RWPE1 (cell line): ENCODE results near the gene USP26.

Experiments
- CTCF ChIA-PET: fragments of 350-600 bp; sonication (Branson Sonifier 250); formaldehyde crosslinking; extraction: SDS; loops from one replicate; lab custom pipeline; 2021; lab: Yijun Ruan, JAX
- POLR2A ChIA-PET: fragments of 400-600 bp; formaldehyde crosslinking; extraction: SDS; loops from one replicate; lab custom pipeline; 2020; ENCODE audit warnings: antibody characterized with exemption; ENCODE audit not compliant: low non-redundant PET; lab: Yijun Ruan, JAX
- DNase-seq: peaks from one replicate; pipeline ENCODE4 v3.0.0; 2012; ENCODE audit warnings: low spot score
- H3K27ac ChIP-seq: fragments of 450-650 bp; 2 replicates; pipeline ENCODE4 v1.5.1; 2017
- TF ChIP-seq, protein P1 (sequence below): fragments of 450-650 bp; conservative IDR thresholded peaks from 2 replicates; pipeline ENCODE4 v1.5.1; 2017; ENCODE audit warnings: low read depth, mild to moderate bottlenecking

Gene USP26

DNA sequence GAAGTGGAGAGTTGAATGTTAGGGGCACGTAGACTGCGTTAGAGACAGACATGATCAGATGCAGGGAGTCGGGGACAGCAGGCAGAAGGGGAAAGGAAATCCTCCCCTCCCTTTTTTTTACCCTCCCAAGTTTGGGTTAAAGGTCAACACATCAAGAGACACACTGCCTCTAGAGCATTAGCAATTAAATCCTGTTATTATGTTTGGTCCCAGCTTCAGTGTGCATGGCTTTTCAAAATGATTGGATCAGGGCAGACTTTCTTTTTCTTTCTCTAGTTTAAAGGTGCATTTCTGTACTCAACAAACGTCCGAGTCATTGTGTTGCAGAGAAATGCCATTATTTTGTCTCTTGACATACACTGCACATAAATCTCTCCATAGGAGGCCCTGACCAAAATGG, 63.9 kb downstream of the USP26 start:
- ChIA-PET CTCF (no interaction called here), POLR2A (no interaction called here)
- no peak for DNase-seq
- TF ChIP-seq, protein P1, sequence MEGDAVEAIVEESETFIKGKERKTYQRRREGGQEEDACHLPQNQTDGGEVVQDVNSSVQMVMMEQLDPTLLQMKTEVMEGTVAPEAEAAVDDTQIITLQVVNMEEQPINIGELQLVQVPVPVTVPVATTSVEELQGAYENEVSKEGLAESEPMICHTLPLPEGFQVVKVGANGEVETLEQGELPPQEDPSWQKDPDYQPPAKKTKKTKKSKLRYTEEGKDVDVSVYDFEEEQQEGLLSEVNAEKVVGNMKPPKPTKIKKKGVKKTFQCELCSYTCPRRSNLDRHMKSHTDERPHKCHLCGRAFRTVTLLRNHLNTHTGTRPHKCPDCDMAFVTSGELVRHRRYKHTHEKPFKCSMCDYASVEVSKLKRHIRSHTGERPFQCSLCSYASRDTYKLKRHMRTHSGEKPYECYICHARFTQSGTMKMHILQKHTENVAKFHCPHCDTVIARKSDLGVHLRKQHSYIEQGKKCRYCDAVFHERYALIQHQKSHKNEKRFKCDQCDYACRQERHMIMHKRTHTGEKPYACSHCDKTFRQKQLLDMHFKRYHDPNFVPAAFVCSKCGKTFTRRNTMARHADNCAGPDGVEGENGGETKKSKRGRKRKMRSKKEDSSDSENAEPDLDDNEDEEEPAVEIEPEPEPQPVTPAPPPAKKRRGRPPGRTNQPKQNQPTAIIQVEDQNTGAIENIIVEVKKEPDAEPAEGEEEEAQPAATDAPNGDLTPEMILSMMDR = no peak
- no peak overlapping the region for H3K27ac ChIP-seq

DNA sequence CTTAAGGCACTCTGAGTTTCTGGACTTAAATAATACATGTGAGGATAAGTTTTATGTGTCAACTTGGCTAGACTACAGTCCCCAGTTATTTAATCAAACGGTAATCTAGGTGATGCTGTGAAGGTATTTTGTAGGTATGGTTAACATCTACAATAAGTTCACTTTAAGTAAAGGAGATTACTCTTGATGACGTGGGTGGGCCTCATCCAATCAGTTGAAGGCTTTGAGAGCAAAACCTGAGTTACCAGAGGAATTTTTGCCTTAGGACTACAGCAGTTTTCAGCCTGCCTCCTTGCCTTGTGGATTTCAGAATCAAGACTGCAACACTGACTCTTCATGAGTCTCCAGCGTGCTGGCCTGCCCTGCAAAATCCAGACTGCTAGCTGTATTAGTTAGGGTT, 78.7 kb downstream of the USP26 start:
- DNase-seq = no peak
- POLR2A ChIA-PET = no interaction called here
- CTCF ChIA-PET = no interaction called here
- no peak overlapping the region for H3K27ac ChIP-seq
- TF ChIP-seq, protein P1 = no peak

DNA sequence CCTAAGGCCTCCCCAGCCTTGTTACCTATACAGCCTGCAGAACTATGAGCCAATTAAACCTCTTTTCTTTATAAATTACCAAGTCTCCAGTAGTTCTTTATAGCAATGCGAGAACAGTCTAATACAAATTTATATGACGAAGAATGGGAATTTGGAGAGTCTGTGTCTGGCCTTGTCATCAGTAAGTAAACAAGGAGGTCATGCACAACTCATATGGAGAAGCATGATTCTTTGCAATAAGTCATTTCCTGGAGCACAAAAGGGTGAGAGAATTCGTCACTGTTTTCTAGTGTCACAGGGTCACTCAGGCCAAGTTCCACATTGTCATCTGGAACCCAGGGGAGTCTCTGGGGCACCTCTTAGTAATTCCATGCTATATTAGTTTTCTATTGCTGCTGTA, 89.5 kb downstream of the USP26 start:
- CTCF ChIA-PET = interaction anchor here (0.6 kb wide), 1 partner anchor 522 kb away, joined by 4 read pairs; no protein-coding TSS in a partner anchor

DNA sequence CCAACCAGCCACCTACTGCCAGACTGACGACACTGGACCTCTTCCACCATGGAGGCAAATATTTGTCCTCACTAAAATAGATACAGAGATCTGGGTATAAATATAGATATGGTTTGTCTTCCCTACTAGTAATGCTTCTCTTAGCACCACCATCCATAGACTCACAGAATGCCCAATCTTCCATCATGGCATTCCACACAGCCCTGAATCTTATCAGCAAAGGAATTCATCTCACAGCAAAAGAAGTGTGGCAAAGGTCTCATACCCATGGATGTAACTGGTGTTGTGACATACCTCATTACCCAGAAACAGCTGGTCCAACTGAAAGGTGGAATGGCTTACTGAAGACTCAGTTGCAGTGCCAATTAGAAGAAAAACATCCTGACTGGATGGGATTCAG, 91.3 kb downstream of the USP26 start:
- TF ChIP-seq, protein P1 = no peak
- ChIA-PET POLR2A (no interaction called here), CTCF (interaction anchor here (0.8 kb wide), 1 partner anchor 265 kb away, joined by 4 read pairs; no protein-coding TSS in a partner anchor)
- DNase-seq = no peak
- no peak overlapping the region for H3K27ac ChIP-seq

More for the DNA sequence above, 89.5 kb downstream of the USP26 start:
- TF ChIP-seq, protein P1 = no peak
- DNase-seq = no peak
- POLR2A ChIA-PET = no interaction called here
- no peak overlapping the region for H3K27ac ChIP-seq

DNA sequence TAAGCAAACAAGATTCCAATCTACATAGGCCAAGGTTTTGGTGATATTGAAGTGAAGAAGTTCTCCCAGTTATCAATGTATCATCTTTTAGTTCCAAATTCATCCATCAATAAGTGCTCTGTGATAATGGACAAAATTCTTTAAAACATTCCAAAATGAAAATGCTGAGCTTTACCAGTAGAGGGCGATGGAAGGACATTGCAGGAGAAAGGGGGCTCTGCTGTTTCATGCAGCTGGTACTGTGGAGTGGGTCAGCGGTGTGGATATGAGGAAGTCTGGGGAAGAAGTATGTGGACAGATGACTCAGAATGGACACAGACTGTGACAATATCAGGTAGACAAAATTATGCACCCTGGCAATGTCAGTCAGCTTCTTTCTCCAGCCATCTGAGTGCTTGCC, 91.9 kb downstream of the USP26 start:
- POLR2A ChIA-PET = no interaction called here
- TF ChIP-seq, protein P1 = peak; percentile 34
- CTCF ChIA-PET = interaction anchor here (0.6 to 0.8 kb wide), 3 partner anchors 13 to 264 kb away, joined by 3 to 4 read pairs (median 3); no protein-coding TSS in a partner anchor
- DNase-seq = peak; percentile 0
- H3K27ac ChIP-seq = no peak overlapping the region

DNA sequence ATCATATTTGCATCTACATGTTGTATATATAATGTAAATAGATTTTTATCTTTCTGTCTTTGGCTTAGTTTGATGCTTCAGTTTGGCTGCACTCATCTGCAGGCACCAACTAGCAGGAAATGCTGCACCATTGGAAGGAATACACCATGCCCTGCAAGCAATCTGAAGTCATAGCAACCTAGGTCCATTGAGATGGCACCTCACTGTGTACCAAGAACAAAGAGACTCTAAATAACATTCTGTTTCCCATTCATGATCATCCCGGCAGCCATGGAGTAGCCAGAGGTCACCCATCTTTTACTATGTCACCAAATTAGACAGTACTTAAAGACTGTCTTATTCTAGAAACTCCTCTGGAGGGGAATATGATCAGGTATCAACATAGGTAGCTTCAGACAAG, 97.7 kb downstream of the USP26 start:
- POLR2A ChIA-PET = no interaction called here
- H3K27ac ChIP-seq = no peak overlapping the region
- DNase-seq = no peak
- TF ChIP-seq, protein P1 = no peak
- CTCF ChIA-PET = interaction anchor here (0.7 kb wide), 1 partner anchor 806 kb away, joined by 3 read pairs; no protein-coding TSS in a partner anchor

DNA sequence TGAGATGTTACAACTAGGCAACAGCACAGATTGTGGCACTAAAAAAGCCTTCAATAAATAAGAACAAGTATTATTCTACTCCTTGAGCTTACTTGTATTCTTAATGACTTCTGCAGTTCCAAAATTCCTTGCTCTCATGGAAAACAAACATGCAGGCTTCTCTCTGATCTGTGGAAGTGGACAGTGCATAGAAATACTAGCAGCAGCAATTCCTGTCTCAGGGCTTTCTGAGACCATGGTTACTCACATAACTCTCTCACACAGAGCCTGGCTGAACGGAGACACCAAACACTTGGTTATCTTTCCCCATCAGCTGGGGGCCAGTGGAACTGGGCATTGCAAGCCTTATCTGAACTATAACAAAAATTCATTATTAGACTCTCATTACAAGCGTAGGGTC, 106.1 kb downstream of the USP26 start:
- POLR2A ChIA-PET = no interaction called here
- H3K27ac ChIP-seq = no peak overlapping the region
- TF ChIP-seq, protein P1 = no peak
- no peak for DNase-seq
- CTCF ChIA-PET = interaction anchor here (0.6 kb wide), 1 partner anchor 679 kb away, joined by 4 read pairs; no protein-coding TSS in a partner anchor
